Suprapubic skin (tissue), 3 donors: ENCODE measurements around the gene RTCB.

Source experiments
- EP300 ChIP-seq: sonication (generic); formaldehyde crosslinking; IDR thresholded peaks from one replicate; pipeline ENCODE4 v1.6.1; 2017; ENCODE audit warnings: antibody characterized with exemption
- TF ChIP-seq, protein P1 (sequence below), 2 donors: fragments of 200-600 bp in 1 of 2; fragments of 450-650 bp in 1 of 2; sonication (generic) in 1 of 2; IDR thresholded peaks; one replicate each; pipeline ENCODE4 v1.5.1; 2016 to 2019; ENCODE audit warnings: antibody characterized with exemption in 2 of 2, mild to moderate bottlenecking in 1 of 2, moderate library complexity in 1 of 2

DNA sequence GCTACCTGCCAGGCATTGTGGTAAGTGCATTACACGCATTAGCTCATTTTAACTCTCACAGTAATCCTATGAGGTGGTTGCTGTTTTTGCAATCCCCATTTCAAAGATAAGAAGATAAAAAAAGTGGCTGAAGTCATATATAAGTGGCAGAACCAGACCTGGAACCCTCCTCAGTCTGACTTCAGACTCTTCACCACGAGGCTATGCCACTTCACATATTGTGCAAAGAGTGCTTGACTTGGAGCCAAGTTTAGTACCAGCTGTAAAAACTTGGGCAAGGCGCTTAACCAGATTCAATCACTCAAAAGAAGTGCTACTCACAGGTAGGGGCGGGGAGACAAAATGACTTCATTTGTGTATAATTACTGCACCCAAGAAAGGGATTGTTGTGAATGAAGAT lies 36.9 kb upstream of the RTCB start:
- TF ChIP-seq EP300 = no peak
- TF ChIP-seq, protein P1, sequence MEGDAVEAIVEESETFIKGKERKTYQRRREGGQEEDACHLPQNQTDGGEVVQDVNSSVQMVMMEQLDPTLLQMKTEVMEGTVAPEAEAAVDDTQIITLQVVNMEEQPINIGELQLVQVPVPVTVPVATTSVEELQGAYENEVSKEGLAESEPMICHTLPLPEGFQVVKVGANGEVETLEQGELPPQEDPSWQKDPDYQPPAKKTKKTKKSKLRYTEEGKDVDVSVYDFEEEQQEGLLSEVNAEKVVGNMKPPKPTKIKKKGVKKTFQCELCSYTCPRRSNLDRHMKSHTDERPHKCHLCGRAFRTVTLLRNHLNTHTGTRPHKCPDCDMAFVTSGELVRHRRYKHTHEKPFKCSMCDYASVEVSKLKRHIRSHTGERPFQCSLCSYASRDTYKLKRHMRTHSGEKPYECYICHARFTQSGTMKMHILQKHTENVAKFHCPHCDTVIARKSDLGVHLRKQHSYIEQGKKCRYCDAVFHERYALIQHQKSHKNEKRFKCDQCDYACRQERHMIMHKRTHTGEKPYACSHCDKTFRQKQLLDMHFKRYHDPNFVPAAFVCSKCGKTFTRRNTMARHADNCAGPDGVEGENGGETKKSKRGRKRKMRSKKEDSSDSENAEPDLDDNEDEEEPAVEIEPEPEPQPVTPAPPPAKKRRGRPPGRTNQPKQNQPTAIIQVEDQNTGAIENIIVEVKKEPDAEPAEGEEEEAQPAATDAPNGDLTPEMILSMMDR (IDR thresholded peaks at IDR 0.05) = no peak
